Gastrocnemius medialis (tissue), 4 donors: ENCODE results near the gene BIRC7. TPM values are rescaled to one million over a fixed set of nuclear protein-coding genes. Genes with fewer than 3 reads are reported as not detected.

Experiments
- ATAC-seq, 2 donors: fragments of 150-250 bp; one replicate each; pipeline ENCODE4 v1.9.1; 2016
- DNase-seq, 2 donors: peaks; one replicate each; pipeline ENCODE4 v3.0.0-alpha.2; 2019
- H3K27ac ChIP-seq, 4 donors: fragments of 200-600 bp; sonication (generic); 1 replicate in 1 of 4; 2 replicates in 3 of 4; pipeline ENCODE4 v1.5.1; 2016 to 2018; ENCODE audit warnings: mild to moderate bottlenecking in 2 of 4, moderate library complexity in 1 of 4
- H3K27me3 ChIP-seq, 3 donors: fragments of 200-600 bp; sonication (generic) in 2 of 3; 1 replicate in 1 of 3; 2 replicates in 2 of 3; pipeline versions ENCODE4 v1.5.1 to v1.6.0; 2016 to 2019; ENCODE audit warnings: mild to moderate bottlenecking in 1 of 3, moderate library complexity in 1 of 3
- H3K36me3 ChIP-seq, 2 donors: fragments of 200-600 bp; sonication (generic) in 1 of 2; one replicate each; pipeline ENCODE4 v1.5.1; 2017 to 2018
- H3K4me1 ChIP-seq, 2 donors: fragments of 200-600 bp; sonication (generic) in 1 of 2; one replicate each; pipeline ENCODE4 v1.5.1; 2016 to 2017; ENCODE audit warnings: mild to moderate bottlenecking in 2 of 2
- H3K4me3 ChIP-seq, 4 donors: fragments of 200-600 bp; sonication (generic) in 3 of 4; 1 replicate in 1 of 4; 2 replicates in 3 of 4; pipeline ENCODE4 v1.5.1; 2016 to 2019; ENCODE audit warnings: mild to moderate bottlenecking in 2 of 4
- H3K9me3 ChIP-seq, 3 donors: fragments of 200-600 bp; sonication (generic) in 2 of 3; 1 replicate in 1 of 3; 2 replicates in 2 of 3; pipeline ENCODE4 v1.5.1; 2016 to 2019
- POLR2A ChIP-seq, 2 donors: fragments of 450-650 bp; IDR thresholded peaks; one replicate each; pipeline ENCODE4 v1.6.1; 2017; ENCODE audit warnings: antibody characterized with exemption in 2 of 2, mild to moderate bottlenecking in 2 of 2, moderate library complexity in 2 of 2
- in situ Hi-C, 4 donors: fragments of 200-750 bp; cut with MboI; loops; one replicate each; pipeline versions ENCODE4 v1.15.0 to v1.8.0; 2017; ENCODE audit warnings: low sequenced_read_pairs in 4 of 4
- intact Hi-C: fragments of 100-400 bp; cut with DNase I; formaldehyde crosslinking; loops from one replicate; pipeline ENCODE4 v1.15.1; 2023; ENCODE audit warnings: low total_unique reads
- total RNA-seq, 4 donors: library from RNA; depleted of rRNA; stranded (reverse); fragments of >200 nt; gene quantifications; one replicate each; pipeline versions ENCODE4 v1.1.0 to v1.2.3, GENCODE V29; 2016
- TF ChIP-seq, protein P1 (sequence below), 5 experiments: fragments of 450-650 bp in 3 of 5; fragments of 200-600 bp in 2 of 5; sonication (generic) in 2 of 5; IDR thresholded peaks in 4 of 5; conservative IDR thresholded peaks in 1 of 5; 1 replicate in 4 of 5; 2 replicates in 1 of 5; pipeline ENCODE4 v1.5.1; 2016 to 2019; ENCODE audit warnings: antibody characterized with exemption in 5 of 5, mild to moderate bottlenecking in 3 of 5, moderate library complexity in 3 of 5

Gene BIRC7
- total RNA-seq, 4 donors from 2014 or later, result not detected

- Histone ChIP-seq H3K27me3 (peaks cover 21 to 44% (median 42%) of the 10 kb centered on the region in 3 donors), H3K4me3 (no peak overlapping the region), H3K36me3 (no peaks in the 10 kb centered on the region), H3K4me1 (peaks cover 0 to 3% of the 10 kb centered on the region in 2 donors), H3K9me3 (no peaks in the 10 kb centered on the region), H3K27ac (no peak overlapping the region)
- in situ Hi-C loops, result no loop called here
- ATAC-seq, result no peak
- DNase-seq, result no peak
- TF ChIP-seq, protein P1, sequence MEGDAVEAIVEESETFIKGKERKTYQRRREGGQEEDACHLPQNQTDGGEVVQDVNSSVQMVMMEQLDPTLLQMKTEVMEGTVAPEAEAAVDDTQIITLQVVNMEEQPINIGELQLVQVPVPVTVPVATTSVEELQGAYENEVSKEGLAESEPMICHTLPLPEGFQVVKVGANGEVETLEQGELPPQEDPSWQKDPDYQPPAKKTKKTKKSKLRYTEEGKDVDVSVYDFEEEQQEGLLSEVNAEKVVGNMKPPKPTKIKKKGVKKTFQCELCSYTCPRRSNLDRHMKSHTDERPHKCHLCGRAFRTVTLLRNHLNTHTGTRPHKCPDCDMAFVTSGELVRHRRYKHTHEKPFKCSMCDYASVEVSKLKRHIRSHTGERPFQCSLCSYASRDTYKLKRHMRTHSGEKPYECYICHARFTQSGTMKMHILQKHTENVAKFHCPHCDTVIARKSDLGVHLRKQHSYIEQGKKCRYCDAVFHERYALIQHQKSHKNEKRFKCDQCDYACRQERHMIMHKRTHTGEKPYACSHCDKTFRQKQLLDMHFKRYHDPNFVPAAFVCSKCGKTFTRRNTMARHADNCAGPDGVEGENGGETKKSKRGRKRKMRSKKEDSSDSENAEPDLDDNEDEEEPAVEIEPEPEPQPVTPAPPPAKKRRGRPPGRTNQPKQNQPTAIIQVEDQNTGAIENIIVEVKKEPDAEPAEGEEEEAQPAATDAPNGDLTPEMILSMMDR (IDR thresholded peaks at IDR 0.05 in 4 of 5, conservative IDR thresholded peaks at IDR 0.05 in 1 of 5), result no peak
- no peak for TF ChIP-seq POLR2A (IDR thresholded peaks at IDR 0.05)
- intact Hi-C loops, result no loop called here
Observed at GRCh38 chr20:63261060-63261794, 25.5 kb downstream of the BIRC7 start.

GRCh38 chr20:63261795-63262528 is 26.3 kb downstream of the BIRC7 start:
- no peak for ATAC-seq
- Histone ChIP-seq H3K27me3 (peaks cover 20 to 44% (median 44%) of the 10 kb centered on the region in 3 donors), H3K4me1 (peaks cover 0 to 5% of the 10 kb centered on the region in 2 donors), H3K4me3 (no peak overlapping the region), H3K27ac (no peak overlapping the region), H3K9me3 (no peaks in the 10 kb centered on the region), H3K36me3 (no peaks in the 10 kb centered on the region)
- TF ChIP-seq POLR2A (IDR thresholded peaks at IDR 0.05), result no peak
- TF ChIP-seq, protein P1 (IDR thresholded peaks at IDR 0.05 in 4 of 5, conservative IDR thresholded peaks at IDR 0.05 in 1 of 5), result no peak
- in situ Hi-C loops (no loop called here), intact Hi-C loops (no loop called here)
- no peak for DNase-seq

- H3K9me3 ChIP-seq, result no peaks in the 10 kb centered on the region
Observed at GRCh38 chr20:63262836-63263235, 27.1 kb downstream of the BIRC7 start.

DNA sequence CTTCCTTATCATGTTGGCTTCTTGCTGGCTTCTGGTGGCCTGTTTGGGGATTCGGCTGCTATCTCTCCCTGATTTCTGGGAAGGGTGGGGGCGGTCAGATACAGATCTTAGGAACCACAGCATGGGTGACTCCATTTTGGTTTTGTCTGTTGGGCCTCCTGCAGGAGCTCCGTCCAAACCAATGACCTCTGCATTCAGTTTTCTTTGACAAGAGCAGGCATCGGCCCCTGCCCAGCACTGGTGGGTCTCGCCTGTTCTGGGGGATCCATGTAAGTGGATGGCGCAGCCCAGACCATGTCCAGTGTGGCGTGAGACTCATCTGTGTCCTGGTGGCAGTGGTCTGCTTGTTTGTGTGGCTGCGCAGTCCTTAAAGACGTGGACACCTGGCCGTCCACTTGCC is 28.3 kb downstream of the BIRC7 start:
- Histone ChIP-seq H3K27ac (no peak overlapping the region), H3K27me3 (peaks cover 36 to 59% (median 59%) of the 10 kb centered on the region in 3 donors), H3K4me1 (peaks cover 0 to 5% of the 10 kb centered on the region in 2 donors), H3K9me3 (no peaks in the 10 kb centered on the region), H3K4me3 (no peak overlapping the region), H3K36me3 (no peaks in the 10 kb centered on the region)
- intact Hi-C loops, result no loop called here
- TF ChIP-seq, protein P1 (IDR thresholded peaks at IDR 0.05 in 4 of 5, conservative IDR thresholded peaks at IDR 0.05 in 1 of 5), result no peak
- no peak for TF ChIP-seq POLR2A (IDR thresholded peaks at IDR 0.05)
- ATAC-seq (no peak), DNase-seq (no peak)
- in situ Hi-C loops, result no loop called here

More at GRCh38 chr20:63262836-63263235, 27.1 kb downstream of the BIRC7 start:
- Histone ChIP-seq H3K27me3 (peaks cover 29 to 53% (median 53%) of the 10 kb centered on the region in 3 donors), H3K27ac (no peak overlapping the region), H3K36me3 (no peaks in the 10 kb centered on the region), H3K4me3 (no peak overlapping the region), H3K4me1 (peaks cover 0 to 5% of the 10 kb centered on the region in 2 donors)
- no peak for DNase-seq
- intact Hi-C loops (no loop called here), in situ Hi-C loops (no loop called here)
- no peak for ATAC-seq
- no peak for TF ChIP-seq POLR2A (IDR thresholded peaks at IDR 0.05)
- TF ChIP-seq, protein P1 (IDR thresholded peaks at IDR 0.05 in 4 of 5, conservative IDR thresholded peaks at IDR 0.05 in 1 of 5), result no peak
